SK-N-MC (cell line): ENCODE data around the gene CP.

ENCODE experiments used
- EZH2 ChIP-seq: fragments of 200-600 bp; sonication (generic); IDR thresholded peaks from one replicate; pipeline ENCODE4 v1.6.1; 2017; ENCODE audit warnings: antibody characterized with exemption
- FOXP2 ChIP-seq: optimal IDR thresholded peaks from 2 replicates; pipeline ENCODE3; 2011; ENCODE audit warnings: mild to moderate bottlenecking, moderate library complexity; ENCODE audit not compliant: insufficient read depth; ENCODE audit errors: extremely low read length, control extremely low read depth
- POLR2AphosphoS5 ChIP-seq: IDR thresholded peaks from 2 replicates; pipeline ENCODE4 v1.6.1; 2012; ENCODE audit warnings: mild to moderate bottlenecking, low read depth, low read length, borderline replicate concordance

GRCh38 chr3:149214702-149215101 lies 6.9 kb downstream of the CP start:
- TF ChIP-seq EZH2, result no peak
- TF ChIP-seq POLR2AphosphoS5, result no peak
- TF ChIP-seq FOXP2, result no peak
